HG03135 (cell line): Measurements from ENCODE around the gene TMEM266.

Experiments
- ATAC-seq: cut with Tn5 transposase; IDR thresholded peaks from one replicate; pipeline ENCODE4 v1.9.1; 2021; ENCODE audit warnings: mild to moderate bottlenecking, moderate library complexity; ENCODE audit not compliant: unreplicated experiment

Gene TMEM266

DNA sequence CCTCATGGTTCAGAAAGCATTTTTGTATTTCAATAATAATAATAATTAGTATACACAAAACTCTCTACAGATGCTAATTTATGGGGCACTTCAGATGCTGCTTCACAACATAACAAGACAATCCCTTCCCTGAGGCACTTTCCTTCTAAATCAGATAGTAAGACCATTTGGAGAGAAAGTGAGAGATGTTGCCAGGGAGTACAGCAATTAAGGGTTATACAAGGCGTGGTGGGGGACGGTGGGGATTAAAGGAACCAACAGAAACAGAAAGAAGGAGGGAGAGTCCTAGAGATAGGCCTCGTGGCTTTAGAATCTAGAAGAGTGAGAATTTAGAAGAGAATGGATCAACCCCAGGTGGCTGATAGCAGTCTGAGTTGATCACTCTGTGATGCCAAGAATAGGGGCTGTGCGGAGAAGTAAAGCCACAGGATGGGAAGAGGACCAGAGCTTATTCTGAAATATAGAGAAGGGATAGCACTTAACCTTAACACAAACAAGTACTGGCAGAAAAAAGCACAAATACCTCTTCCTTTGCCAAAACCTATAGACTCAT, 174.6 kb downstream of the TMEM266 start:
- ATAC-seq = no peak

DNA sequence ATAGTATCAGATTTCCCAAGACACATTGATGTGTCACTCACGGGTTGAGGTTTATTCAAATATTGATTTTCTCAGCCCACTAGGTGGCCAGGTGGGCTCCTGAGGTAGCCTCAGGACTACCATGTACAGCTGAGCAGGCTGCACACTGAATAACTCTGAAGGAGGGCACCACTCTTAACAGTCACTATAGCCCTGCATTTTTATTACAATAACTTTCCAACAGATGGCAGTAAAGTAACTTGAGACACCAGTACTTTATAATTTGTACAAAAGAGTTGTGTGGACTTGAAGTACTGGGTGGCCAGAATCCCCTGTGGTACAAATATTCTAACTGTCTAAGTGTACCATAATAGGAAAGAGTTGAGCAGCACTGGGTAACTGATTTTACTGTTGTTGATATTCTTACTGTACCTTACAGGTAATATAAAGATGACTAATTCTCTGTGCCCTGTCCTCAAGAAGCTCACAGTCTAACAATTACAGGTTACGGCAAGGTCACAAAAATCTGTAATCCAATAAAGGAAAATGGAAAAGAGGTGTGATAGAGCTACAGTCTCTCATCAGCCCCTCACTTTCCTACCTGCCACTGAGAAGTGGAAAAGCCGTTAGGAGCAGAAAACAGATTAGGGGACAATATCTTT, 175.5 kb downstream of the TMEM266 start:
- ATAC-seq = no peak

DNA sequence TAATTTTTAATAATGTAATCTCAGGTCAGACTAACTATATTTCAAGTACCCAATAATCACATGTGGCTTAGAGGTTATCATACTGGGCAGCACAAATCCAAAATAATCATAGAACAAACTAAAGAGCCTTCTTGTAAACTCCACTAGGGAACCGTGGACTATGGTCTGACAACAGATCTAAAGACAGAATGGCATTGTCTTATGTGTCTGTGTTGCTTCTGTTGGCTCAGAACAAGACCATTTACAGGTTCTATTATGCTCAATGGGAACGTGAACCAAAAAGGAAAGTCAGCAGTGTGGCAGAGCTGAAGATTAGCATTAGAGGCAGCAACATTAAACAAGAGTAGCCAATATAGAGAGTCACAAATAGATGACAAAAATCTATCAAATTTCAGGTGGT, 176.6 kb downstream of the TMEM266 start:
- ATAC-seq = no peak

DNA sequence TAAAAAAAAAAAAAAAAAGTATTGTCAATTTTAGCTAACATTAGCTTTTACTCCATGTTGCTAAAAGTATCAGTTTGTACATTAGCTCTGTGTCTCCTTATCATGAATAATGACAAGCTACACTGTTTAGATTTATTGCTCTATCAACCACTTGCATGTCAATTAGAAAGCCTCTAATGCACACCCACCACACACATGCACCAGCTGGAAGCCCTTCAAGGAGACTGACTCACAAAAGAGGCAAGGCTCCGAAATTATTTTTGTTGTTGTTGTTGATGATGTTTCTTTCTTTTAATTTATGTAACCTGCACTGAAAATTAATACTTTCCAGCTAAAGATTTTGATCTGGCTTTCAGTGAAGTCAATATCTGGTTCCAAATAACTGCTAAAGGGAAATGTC, 180.0 kb downstream of the TMEM266 start:
- no peak for ATAC-seq

DNA sequence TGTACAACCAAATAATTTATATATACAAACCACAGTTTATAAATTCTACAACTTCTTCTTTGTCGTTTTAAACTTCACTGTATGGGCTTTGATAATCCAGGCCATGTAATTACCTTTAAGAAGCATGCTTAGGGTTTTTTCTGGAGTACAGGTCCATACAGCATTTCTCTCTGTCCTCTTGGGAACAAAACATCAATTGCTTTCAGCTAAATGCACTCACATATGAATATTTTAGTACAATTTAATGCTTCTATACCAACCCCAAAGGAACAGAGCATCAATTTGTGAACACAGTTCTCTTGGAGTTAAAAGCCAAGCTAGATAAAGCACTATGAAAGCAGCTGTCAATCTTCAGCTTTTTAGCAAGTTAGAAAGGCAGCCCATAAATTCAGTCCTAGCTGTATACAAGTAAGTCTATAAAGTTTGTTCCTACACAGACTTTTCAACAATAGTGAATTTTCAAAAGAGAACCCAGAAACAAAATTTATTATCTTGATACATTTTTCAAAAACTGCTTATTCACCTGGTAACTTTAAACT, 185.4 kb downstream of the TMEM266 start:
- no peak for ATAC-seq

DNA sequence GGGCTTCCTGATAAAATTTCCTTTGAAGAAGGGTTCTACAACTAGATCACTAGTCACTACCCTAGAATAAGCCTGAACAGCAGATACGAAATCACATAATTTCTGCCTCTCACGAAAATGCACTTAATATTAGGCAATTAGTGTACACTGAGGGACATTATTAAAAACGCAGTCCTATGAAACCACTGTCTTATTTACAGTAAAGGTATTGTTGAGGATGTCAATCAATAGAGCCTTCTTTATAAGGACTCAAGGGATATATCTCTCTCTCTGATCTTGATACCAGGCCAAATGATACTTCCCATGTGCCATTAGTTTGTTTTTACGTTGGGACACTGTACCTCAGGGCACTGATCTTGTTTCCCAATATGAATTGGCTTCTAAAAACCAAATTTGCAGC, 191.9 kb downstream of the TMEM266 start:
- no peak for ATAC-seq

DNA sequence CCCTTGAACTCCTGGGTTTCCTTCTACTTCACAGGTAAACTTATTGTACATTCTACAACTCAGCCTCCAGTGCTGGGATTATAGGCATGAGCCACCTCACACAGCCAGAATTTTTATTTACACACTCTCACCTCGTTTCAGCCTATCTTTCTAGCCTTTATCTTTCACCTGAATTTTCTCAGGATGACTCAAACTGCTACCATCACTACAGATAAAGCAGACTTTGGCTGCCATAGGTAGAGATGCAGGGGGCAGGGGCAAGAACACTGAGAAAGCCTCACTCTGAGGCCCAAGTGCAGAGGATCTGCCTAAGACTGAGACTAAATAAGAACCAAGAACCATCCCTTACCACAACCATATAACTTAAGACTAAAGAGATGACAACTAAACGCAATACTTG, 192.5 kb downstream of the TMEM266 start:
- ATAC-seq = no peak

DNA sequence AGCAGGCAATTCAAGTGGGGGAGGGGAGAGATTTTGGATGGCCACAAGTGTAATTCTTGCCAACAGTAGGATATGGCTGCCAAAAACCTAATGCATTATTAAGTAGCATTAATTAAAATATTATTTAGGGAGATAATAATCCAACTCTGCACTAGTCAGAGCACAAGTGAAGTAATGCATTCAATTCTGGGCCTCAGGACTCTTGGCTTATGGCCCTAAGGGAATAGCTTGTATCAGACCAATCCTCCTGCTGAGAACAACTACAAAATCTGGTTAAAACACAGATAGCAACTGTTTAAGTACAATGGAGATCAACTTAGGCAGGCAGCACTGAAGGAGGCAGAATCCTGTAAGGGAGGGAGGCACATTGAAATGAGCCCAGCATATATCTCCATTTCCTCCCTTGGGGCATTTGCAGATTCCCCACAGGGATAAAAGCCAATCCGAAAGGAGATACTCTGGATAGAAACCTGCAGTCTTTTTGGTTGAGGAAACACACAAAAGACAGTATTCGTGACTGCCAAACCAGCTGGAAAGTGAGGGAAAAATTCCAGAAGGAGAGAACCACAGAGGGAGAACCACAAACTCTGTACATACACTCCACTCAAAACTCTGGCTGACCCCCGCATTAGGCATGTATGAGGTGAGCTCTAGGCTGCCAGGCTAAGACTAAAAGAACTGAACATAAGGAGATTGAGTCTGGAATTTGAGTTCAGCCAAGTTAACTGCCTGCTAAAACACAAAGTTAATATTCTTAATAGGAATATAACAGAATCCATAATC, 194.1 kb downstream of the TMEM266 start:
- no peak for ATAC-seq
